ENCODE results near the gene NKX2-4. TPM values are rescaled to one million over a fixed set of nuclear protein-coding genes. Genes with fewer than 3 reads are reported as not detected.

NKX2-4 gene
- total RNA-seq, 4 donors from 2014 or later = not detected

DNA sequence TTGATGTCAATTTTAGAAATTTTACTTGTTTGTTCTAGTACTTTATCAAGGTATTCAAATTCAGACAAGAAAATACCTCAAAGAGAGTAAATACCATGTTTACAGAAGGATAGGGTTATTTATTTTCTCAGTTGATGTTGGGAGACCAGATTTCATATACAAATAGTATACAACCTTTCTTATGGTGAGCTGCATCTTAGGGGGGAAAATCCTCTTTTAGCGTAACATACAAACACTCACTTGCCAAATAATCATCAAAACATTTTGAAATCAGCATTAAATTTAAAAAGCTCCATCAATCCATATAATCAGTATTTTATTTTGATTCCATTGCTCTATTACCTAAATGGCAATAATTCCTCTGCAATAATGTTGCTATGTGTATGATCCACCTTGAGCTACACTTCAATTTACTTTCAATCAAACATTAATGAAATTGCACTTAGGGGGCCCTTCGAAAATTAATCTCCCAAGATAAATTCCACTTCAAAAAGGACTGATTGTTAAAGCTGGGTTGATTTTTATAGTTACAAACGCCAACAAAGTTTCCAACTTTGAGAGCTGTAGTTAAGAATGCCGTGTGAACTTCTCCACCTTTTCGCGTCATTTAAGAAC, 2.2 kb downstream of the NKX2-4 start:
- DNase-seq (ENCODE audit: low spot score in 2 of 2) = no peak
- intact Hi-C loops (cut with DNase I; ENCODE audit: low total_unique reads) = no loop called here
- no peak for TF ChIP-seq POLR2A (IDR thresholded peaks at IDR 0.05)
- TF ChIP-seq, protein P1, sequence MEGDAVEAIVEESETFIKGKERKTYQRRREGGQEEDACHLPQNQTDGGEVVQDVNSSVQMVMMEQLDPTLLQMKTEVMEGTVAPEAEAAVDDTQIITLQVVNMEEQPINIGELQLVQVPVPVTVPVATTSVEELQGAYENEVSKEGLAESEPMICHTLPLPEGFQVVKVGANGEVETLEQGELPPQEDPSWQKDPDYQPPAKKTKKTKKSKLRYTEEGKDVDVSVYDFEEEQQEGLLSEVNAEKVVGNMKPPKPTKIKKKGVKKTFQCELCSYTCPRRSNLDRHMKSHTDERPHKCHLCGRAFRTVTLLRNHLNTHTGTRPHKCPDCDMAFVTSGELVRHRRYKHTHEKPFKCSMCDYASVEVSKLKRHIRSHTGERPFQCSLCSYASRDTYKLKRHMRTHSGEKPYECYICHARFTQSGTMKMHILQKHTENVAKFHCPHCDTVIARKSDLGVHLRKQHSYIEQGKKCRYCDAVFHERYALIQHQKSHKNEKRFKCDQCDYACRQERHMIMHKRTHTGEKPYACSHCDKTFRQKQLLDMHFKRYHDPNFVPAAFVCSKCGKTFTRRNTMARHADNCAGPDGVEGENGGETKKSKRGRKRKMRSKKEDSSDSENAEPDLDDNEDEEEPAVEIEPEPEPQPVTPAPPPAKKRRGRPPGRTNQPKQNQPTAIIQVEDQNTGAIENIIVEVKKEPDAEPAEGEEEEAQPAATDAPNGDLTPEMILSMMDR (IDR thresholded peaks at IDR 0.05) = no peak
- H3K4me3 ChIP-seq (ENCODE audit: low read depth, poor library complexity, severe bottlenecking) = no peak overlapping the region
- WGBS, 2 donors = 28 to 30% methylated on average over 6 of the region's 6 CpGs

DNA sequence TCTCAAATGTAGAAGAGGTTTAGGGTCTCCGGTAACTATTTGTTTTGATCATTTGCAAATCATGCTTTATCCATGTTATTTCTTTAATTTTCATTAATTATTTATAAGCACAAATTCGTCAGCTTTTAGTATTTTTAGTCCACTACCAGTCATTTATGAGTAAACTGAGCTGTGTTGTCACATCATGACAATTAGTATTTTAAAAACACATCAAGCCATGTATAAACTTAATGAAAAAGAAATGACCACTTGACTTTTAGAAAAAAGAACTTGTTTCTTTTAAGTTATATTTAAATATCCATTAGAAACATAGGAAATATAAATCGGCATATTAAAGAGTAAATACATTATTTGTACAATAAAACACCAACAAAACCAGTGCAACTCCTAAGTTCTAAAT, 2.8 kb downstream of the NKX2-4 start:
- TF ChIP-seq, protein P1 (IDR thresholded peaks at IDR 0.05) = no peak
- no peak for TF ChIP-seq POLR2A (IDR thresholded peaks at IDR 0.05)

DNA sequence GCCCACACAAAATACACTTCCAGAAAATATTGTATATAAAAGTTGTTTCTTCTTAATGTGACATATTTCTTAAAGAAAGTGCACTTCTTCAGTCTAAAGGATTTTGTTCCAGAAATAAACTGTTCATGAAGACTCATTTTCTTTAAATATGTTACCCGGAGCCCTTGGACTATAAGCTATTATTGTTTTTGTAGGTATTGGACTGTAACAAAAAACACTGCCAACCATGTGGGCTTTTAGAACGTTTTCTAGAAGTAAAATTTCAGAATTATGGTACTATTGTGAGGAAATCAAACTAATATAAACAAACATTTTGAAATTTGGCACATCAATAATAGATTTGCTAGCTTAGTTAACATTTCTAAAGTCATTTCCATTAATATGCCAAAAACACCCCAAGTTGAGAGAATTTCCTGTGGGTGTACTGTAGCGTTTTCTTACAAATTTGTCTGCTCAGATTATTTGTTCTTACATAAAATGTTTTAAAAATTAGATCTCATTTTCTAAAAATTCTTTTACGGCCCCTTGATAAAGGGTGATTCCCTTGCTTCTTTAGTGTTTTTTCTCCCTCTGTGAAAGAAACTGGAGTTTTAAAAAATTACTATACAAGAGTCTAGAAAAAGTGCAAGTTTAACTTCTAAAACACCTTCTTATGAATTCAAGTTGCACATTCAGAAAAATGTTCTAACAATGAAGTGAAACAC, 3.4 kb downstream of the NKX2-4 start:
- WGBS, 2 donors = 56 to 63% methylated on average over 4 of the region's 4 CpGs
- no peak overlapping the region for H3K4me3 ChIP-seq (ENCODE audit: low read depth, poor library complexity, severe bottlenecking)
- intact Hi-C loops (cut with DNase I; ENCODE audit: low total_unique reads) = no loop called here
- TF ChIP-seq, protein P1 (IDR thresholded peaks at IDR 0.05) = no peak
- no peak for TF ChIP-seq POLR2A (IDR thresholded peaks at IDR 0.05)
- DNase-seq (ENCODE audit: low spot score in 2 of 2) = no peak

More for the DNA sequence above, 2.8 kb downstream of the NKX2-4 start:
- no peak for DNase-seq (ENCODE audit: low spot score in 2 of 2)
- H3K4me3 ChIP-seq (ENCODE audit: low read depth, poor library complexity, severe bottlenecking) = no peak overlapping the region
- WGBS, 2 donors = 29 to 38% methylated on average over 3 of the region's 3 CpGs
- intact Hi-C loops (cut with DNase I; ENCODE audit: low total_unique reads) = no loop called here

DNA sequence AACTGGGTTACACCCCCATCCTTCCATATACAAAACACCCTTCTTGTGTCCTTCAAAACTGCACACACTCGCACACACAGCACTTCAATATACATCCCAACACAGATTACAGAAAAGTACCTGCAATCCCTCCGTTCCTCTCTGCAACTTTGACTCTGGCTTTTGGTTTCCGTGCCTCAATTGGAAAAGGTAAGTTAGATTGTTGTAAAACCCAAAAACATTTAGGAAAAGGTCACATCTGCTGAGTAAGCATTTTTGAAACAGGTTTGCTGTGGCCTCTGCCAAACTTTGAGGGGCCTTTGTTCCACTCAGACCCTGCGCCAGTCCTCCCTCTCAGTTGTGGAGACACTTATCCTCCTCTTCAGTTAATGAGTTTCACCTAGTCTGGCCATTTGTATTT, 4.2 kb downstream of the NKX2-4 start:
- TF ChIP-seq, protein P1 (IDR thresholded peaks at IDR 0.05) = no peak
- TF ChIP-seq POLR2A (IDR thresholded peaks at IDR 0.05) = no peak
- intact Hi-C loops (cut with DNase I; ENCODE audit: low total_unique reads) = no loop called here

DNA sequence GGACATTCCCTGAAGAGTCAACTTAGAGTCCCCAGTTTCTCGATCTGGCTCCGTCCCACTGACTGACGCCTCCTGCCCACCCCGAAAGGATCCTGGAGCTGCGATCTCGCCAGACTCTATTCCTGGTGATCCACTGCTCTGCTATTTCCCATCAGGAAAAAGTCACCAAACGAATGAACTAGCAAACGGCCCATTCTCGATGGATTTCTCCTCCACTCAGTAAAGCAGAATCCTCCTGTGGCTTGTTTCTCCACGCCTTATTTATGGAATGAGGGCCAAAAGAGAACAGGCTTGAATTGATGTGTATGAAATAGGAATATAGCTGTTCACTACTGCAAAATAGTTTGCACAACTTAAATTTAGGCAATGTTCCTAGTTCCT, 5.4 kb downstream of the NKX2-4 start:
- no peak for TF ChIP-seq POLR2A (IDR thresholded peaks at IDR 0.05)
- TF ChIP-seq, protein P1 (IDR thresholded peaks at IDR 0.05) = no peak
- 33 to 38% methylated on average over 10 of the region's 10 CpGs for WGBS, 2 donors
- no peak overlapping the region for H3K4me3 ChIP-seq (ENCODE audit: low read depth, poor library complexity, severe bottlenecking)
- no peak for DNase-seq (ENCODE audit: low spot score in 2 of 2)
- intact Hi-C loops (cut with DNase I; ENCODE audit: low total_unique reads) = no loop called here

More for the DNA sequence above, 4.2 kb downstream of the NKX2-4 start:
- no peak for DNase-seq (ENCODE audit: low spot score in 2 of 2)
- WGBS, 2 donors = 60 to 65% methylated on average over 4 of the region's 4 CpGs
- no peak overlapping the region for H3K4me3 ChIP-seq (ENCODE audit: low read depth, poor library complexity, severe bottlenecking)
